CD8-positive, alpha-beta memory T cell (primary cell): ENCODE data around the gene GCH1. TPM values are rescaled to one million over a fixed set of nuclear protein-coding genes. Genes with fewer than 3 reads are reported as not detected.
"Not testable (repeated sequence)": the region's sequence is repeated elsewhere in the genome, so short reads cannot be mapped to it uniquely, and the experiment has no call there.

ENCODE experiments used
- CTCF ChIA-PET: fragments of 350-600 bp; sonication (Branson Sonifier 250); formaldehyde crosslinking; loops from one replicate; lab custom pipeline; 2021; ENCODE audit warnings: antibody characterized with exemption; lab: Charles Lee
- POLR2A ChIA-PET: fragments of 350-600 bp; sonication (Branson Sonifier 250); formaldehyde crosslinking; loops from one replicate; lab custom pipeline; 2021; ENCODE audit warnings: antibody characterized with exemption; lab: Charles Lee
- DNase-seq, 5 donors: peaks; one replicate each; pipeline versions ENCODE4 v3.0.0 to v3.0.0-alpha.2; 2020 to 2022; ENCODE audit warnings: mixed read lengths in 1 of 5
- H3K27ac ChIP-seq: one replicate; pipeline ENCODE4 v1.7.0; 2013; ENCODE audit warnings: low read depth, mild to moderate bottlenecking, low read length, moderate library complexity
- H3K27me3 ChIP-seq: 2 replicates; pipeline ENCODE4 v1.7.0; 2013; ENCODE audit warnings: low read length, mild to moderate bottlenecking; ENCODE audit not compliant: insufficient read depth, poor library complexity, severe bottlenecking
- H3K36me3 ChIP-seq: 2 replicates; pipeline ENCODE4 v1.7.0; 2013; ENCODE audit warnings: mild to moderate bottlenecking, low read length, moderate library complexity; ENCODE audit not compliant: insufficient read depth
- H3K4me1 ChIP-seq: 2 replicates; pipeline ENCODE4 v1.7.0; 2013; ENCODE audit warnings: mild to moderate bottlenecking, low read length, moderate library complexity; ENCODE audit not compliant: insufficient read depth
- H3K4me3 ChIP-seq: 2 replicates; pipeline ENCODE4 v1.7.0; 2013; ENCODE audit warnings: mild to moderate bottlenecking, low read length
- H3K9me3 ChIP-seq: 2 replicates; pipeline ENCODE4 v1.7.0; 2013; ENCODE audit warnings: mild to moderate bottlenecking, low read length
- H3K27ac Mint-ChIP-seq, 8 donors: one replicate each; pipeline ENCODE4 v1.8.0; 2020 to 2021; ENCODE audit warnings: mixed read lengths in 8 of 8, mild to moderate bottlenecking in 6 of 8, inconsistent platforms in 3 of 8, moderate library complexity in 3 of 8
- H3K27me3 Mint-ChIP-seq, 2 donors: one replicate each; pipeline ENCODE4 v1.8.0; 2020 to 2021; ENCODE audit warnings: mixed read lengths in 2 of 2, mild to moderate bottlenecking in 1 of 2, moderate library complexity in 1 of 2
- H3K36me3 Mint-ChIP-seq, 3 donors: one replicate each; pipeline ENCODE4 v1.8.0; 2020 to 2021; ENCODE audit warnings: mixed read lengths in 3 of 3, inconsistent platforms in 1 of 3, mild to moderate bottlenecking in 1 of 3
- H3K4me1 Mint-ChIP-seq, 3 donors: one replicate each; pipeline ENCODE4 v1.8.0; 2020 to 2021; ENCODE audit warnings: mixed read lengths in 3 of 3, inconsistent platforms in 1 of 3, mild to moderate bottlenecking in 1 of 3
- H3K4me3 Mint-ChIP-seq, 7 donors: one replicate each; pipeline ENCODE4 v1.8.0; 2020 to 2021; ENCODE audit warnings: mixed read lengths in 7 of 7, mild to moderate bottlenecking in 6 of 7, moderate library complexity in 4 of 7, inconsistent platforms in 2 of 7
- H3K9me3 Mint-ChIP-seq, 5 donors: one replicate each; pipeline ENCODE4 v1.8.0; 2020 to 2022; ENCODE audit warnings: mixed read lengths in 5 of 5, mild to moderate bottlenecking in 3 of 5, moderate library complexity in 2 of 5, inconsistent platforms in 1 of 5
- polyA plus RNA-seq: library from polyadenylated mRNA; unstranded; fragments of 300-500 nt; fragmentation: Illumina TruSeq; gene quantifications from one replicate; pipeline ENCODE4 v1.2.3, GENCODE V29; 2021
- total RNA-seq, 2 experiments: library from RNA; stranded (reverse); gene quantifications; one replicate each; pipeline ENCODE4 v1.2.3, GENCODE V29; 2021

The GCH1 gene
- total and polyA plus RNA-seq, 3 experiments from 2014 or later, result 26.4 to 35.3 (median 26.4) TPM

- Histone ChIP-seq H3K9me3 (no peaks in the 10 kb centered on the region), H3K27ac (no peak overlapping the region), H3K4me3 (no peak overlapping the region), H3K36me3 (no peaks in the 10 kb centered on the region), H3K27me3 (no peaks in the 10 kb centered on the region), H3K4me1 (no peaks in the 10 kb centered on the region)
- Mint-ChIP-seq H3K27me3 (no peaks in the 10 kb centered on the region), H3K9me3 (no peaks in the 10 kb centered on the region), H3K4me3 (no peak overlapping the region), H3K36me3 (no peaks in the 10 kb centered on the region), H3K4me1 (no peaks in the 10 kb centered on the region), H3K27ac (no peak overlapping the region)
- CTCF ChIA-PET, result no interaction called here
- no peak for DNase-seq
- POLR2A ChIA-PET, result no interaction called here
Observed at GRCh38 chr14:54935100-54935499, 32.5 kb upstream of the GCH1 start.

- ChIA-PET CTCF (no interaction called here), POLR2A (no interaction called here)
- H3K4me3 Mint-ChIP-seq, result no peak overlapping the region
Observed at GRCh38 chr14:54933006-54933405, 30.4 kb upstream of the GCH1 start.

GRCh38 chr14:54931598-54932340 is 29.1 kb upstream of the GCH1 start:
- POLR2A ChIA-PET, result interaction anchor here (0.6 kb wide), 1 partner anchor 12 kb away, joined by 3 read pairs; no protein-coding TSS in a partner anchor

More at GRCh38 chr14:54933006-54933405, 30.4 kb upstream of the GCH1 start:
- Histone ChIP-seq H3K36me3 (no peaks in the 10 kb centered on the region), H3K4me3 (no peak overlapping the region), H3K27me3 (no peaks in the 10 kb centered on the region), H3K9me3 (no peaks in the 10 kb centered on the region), H3K27ac (no peak overlapping the region), H3K4me1 (no peaks in the 10 kb centered on the region)
- no peaks in the 10 kb centered on the region for H3K9me3 Mint-ChIP-seq
- no peak for DNase-seq
- no peak overlapping the region for H3K27ac Mint-ChIP-seq
- no peaks in the 10 kb centered on the region for H3K4me1 Mint-ChIP-seq
- H3K27me3 Mint-ChIP-seq, result no peaks in the 10 kb centered on the region
- no peaks in the 10 kb centered on the region for H3K36me3 Mint-ChIP-seq

GRCh38 chr14:54931101-54931500 is 28.5 kb upstream of the GCH1 start:
- H3K9me3 Mint-ChIP-seq, result no peaks in the 10 kb centered on the region
- no peak overlapping the region for H3K4me3 ChIP-seq
- ChIA-PET POLR2A (interaction anchor here (0.6 kb wide), 1 partner anchor 13 kb away, joined by 3 read pairs; no protein-coding TSS in a partner anchor), CTCF (no interaction called here)
- no peak overlapping the region for H3K27ac ChIP-seq
- H3K4me1 ChIP-seq, result no peaks in the 10 kb centered on the region
- no peaks in the 10 kb centered on the region for H3K36me3 ChIP-seq
- H3K4me3 Mint-ChIP-seq, result no peak overlapping the region
- no peaks in the 10 kb centered on the region for H3K27me3 ChIP-seq
- H3K36me3 Mint-ChIP-seq, result no peaks in the 10 kb centered on the region
- DNase-seq, result no peak
- no peak overlapping the region for H3K27ac Mint-ChIP-seq
- no peaks in the 10 kb centered on the region for H3K4me1 Mint-ChIP-seq
- no peaks in the 10 kb centered on the region for H3K9me3 ChIP-seq
- H3K27me3 Mint-ChIP-seq, result peaks cover 1 to 2% of the 10 kb centered on the region in 2 donors

More at GRCh38 chr14:54931598-54932340, 29.1 kb upstream of the GCH1 start:
- H3K36me3 ChIP-seq, result no peaks in the 10 kb centered on the region
- Mint-ChIP-seq H3K27ac (no peak overlapping the region), H3K9me3 (no peaks in the 10 kb centered on the region), H3K4me1 (no peaks in the 10 kb centered on the region), H3K27me3 (no peaks in the 10 kb centered on the region), H3K36me3 (no peaks in the 10 kb centered on the region), H3K4me3 (no peak overlapping the region)
- no peaks in the 10 kb centered on the region for H3K27me3 ChIP-seq
- H3K4me1 ChIP-seq, result no peaks in the 10 kb centered on the region
- no peak for DNase-seq
- CTCF ChIA-PET, result no interaction called here
- H3K27ac ChIP-seq, result no peak overlapping the region
- no peak overlapping the region for H3K4me3 ChIP-seq
- H3K9me3 ChIP-seq, result no peaks in the 10 kb centered on the region

GRCh38 chr14:54929556-54929955 is 26.9 kb upstream of the GCH1 start:
- CTCF ChIA-PET, result no interaction called here
- Histone ChIP-seq H3K9me3 (no peaks in the 10 kb centered on the region), H3K4me3 (no peak overlapping the region), H3K27me3 (no peaks in the 10 kb centered on the region), H3K36me3 (no peaks in the 10 kb centered on the region), H3K4me1 (no peaks in the 10 kb centered on the region), H3K27ac (no peak overlapping the region)
- DNase-seq, result no peak
- H3K27ac Mint-ChIP-seq, result no peak overlapping the region
- no peaks in the 10 kb centered on the region for H3K36me3 Mint-ChIP-seq
- H3K27me3 Mint-ChIP-seq, result peaks cover 2 to 8% of the 10 kb centered on the region in 2 donors
- POLR2A ChIA-PET, result no interaction called here
- H3K4me1 Mint-ChIP-seq, result no peaks in the 10 kb centered on the region
- no peaks in the 10 kb centered on the region for H3K9me3 Mint-ChIP-seq
- H3K4me3 Mint-ChIP-seq, result no peak overlapping the region

GRCh38 chr14:54928216-54928615 is 25.6 kb upstream of the GCH1 start:
- H3K9me3 Mint-ChIP-seq, result no peaks in the 10 kb centered on the region
- H3K4me1 Mint-ChIP-seq, result no peaks in the 10 kb centered on the region
- peaks cover 2 to 9% of the 10 kb centered on the region in 2 donors for H3K27me3 Mint-ChIP-seq
- no peak for DNase-seq
- no peaks in the 10 kb centered on the region for H3K9me3 ChIP-seq
- H3K4me3 ChIP-seq, result no peak overlapping the region
- H3K27ac Mint-ChIP-seq, result no peak overlapping the region
- CTCF ChIA-PET, result no interaction called here
- POLR2A ChIA-PET, result no interaction called here
- H3K36me3 ChIP-seq, result no peaks in the 10 kb centered on the region
- H3K4me3 Mint-ChIP-seq, result no peak overlapping the region
- no peaks in the 10 kb centered on the region for H3K27me3 ChIP-seq
- no peak overlapping the region for H3K27ac ChIP-seq
- H3K36me3 Mint-ChIP-seq, result no peaks in the 10 kb centered on the region
- no peaks in the 10 kb centered on the region for H3K4me1 ChIP-seq

GRCh38 chr14:54927551-54927950 is 24.9 kb upstream of the GCH1 start:
- Histone ChIP-seq H3K4me1 (no peaks in the 10 kb centered on the region), H3K9me3 (no peaks in the 10 kb centered on the region), H3K4me3 (no peak overlapping the region), H3K36me3 (no peaks in the 10 kb centered on the region), H3K27me3 (no peaks in the 10 kb centered on the region), H3K27ac (no peak overlapping the region)
- H3K9me3 Mint-ChIP-seq, result no peaks in the 10 kb centered on the region
- no peak overlapping the region for H3K27ac Mint-ChIP-seq
- no peaks in the 10 kb centered on the region for H3K36me3 Mint-ChIP-seq
- CTCF ChIA-PET, result no interaction called here
- H3K4me1 Mint-ChIP-seq, result peaks cover 0 to 5% (median 0%) of the 10 kb centered on the region in 3 donors
- POLR2A ChIA-PET, result no interaction called here
- H3K27me3 Mint-ChIP-seq, result peaks cover 2 to 9% of the 10 kb centered on the region in 2 donors
- no peak for DNase-seq
- H3K4me3 Mint-ChIP-seq, result no peak overlapping the region

GRCh38 chr14:54926570-54926969 is 23.9 kb upstream of the GCH1 start:
- DNase-seq, POLR2A ChIA-PET, H3K27me3 Mint-ChIP-seq, H3K27ac ChIP-seq, H3K27me3 ChIP-seq, CTCF ChIA-PET, H3K36me3 ChIP-seq, H3K4me3 Mint-ChIP-seq, H3K27ac Mint-ChIP-seq, H3K36me3 Mint-ChIP-seq, H3K9me3 ChIP-seq, H3K9me3 Mint-ChIP-seq, H3K4me1 ChIP-seq, H3K4me3 ChIP-seq: not testable (repeated sequence)
- peaks cover 2 to 10% (median 2%) of the 10 kb centered on the region in 3 donors for H3K4me1 Mint-ChIP-seq
